ENCODE measurements around the gene ZSWIM4. TPM values are rescaled to one million over a fixed set of nuclear protein-coding genes. Genes with fewer than 3 reads are reported as not detected.

The ZSWIM4 gene
- polyA plus RNA-seq, 1 donor (not counting 4 experiments of a cell fraction or from before 2014, with no cell fraction given), result 0.71 TPM

DNA sequence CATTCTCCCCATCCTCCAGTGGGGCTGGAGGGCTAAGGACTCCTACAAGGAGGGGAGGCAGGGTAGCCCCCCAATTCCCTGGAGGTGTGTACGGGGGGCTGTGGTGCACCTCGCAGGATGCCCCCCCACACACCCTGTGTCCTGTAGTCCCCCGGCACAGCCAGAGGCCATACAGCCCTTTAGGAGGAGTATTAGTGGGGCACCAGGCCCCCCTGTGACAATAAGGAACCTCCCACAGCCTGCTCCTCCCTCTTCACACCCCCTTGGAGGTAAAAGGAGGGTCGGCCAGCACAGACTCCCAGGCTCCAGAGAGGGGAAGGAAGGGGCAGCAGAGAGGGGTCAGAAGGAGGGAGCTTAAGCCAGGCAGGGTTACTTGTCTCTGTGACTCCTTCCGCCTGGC, 81.6 kb downstream of the ZSWIM4 start, which contains the start of gene NANOS3:
NANOS3 (plus strand) TSS at position 301 of the 400 bp plus-strand sequence. CDS start 115 bp downstream, outside the sequence.
- DNase-seq (ENCODE audit: low read depth, low spot score), result no peak
- no peaks in the 10 kb centered on the region for H3K9me3 ChIP-seq (ENCODE audit: control insufficient read depth, low read depth, low read length)
- H2AFZ ChIP-seq (ENCODE audit: control insufficient read depth, low read length), result no peak within 1 kb of the TSS
- no peaks in the 10 kb centered on the region for H4K20me1 ChIP-seq (ENCODE audit: control insufficient read depth, extremely low read depth, insufficient read depth, low read length)
- H3K27ac ChIP-seq (ENCODE audit: control insufficient read depth, insufficient read depth, low read length), result no peak within 1 kb of the TSS
- H3K79me2 ChIP-seq (ENCODE audit: control insufficient read depth, insufficient read depth, low read length), result no peaks in the 10 kb centered on the region
- peaks cover 2% of the 10 kb centered on the region for H3K9me1 ChIP-seq (ENCODE audit: control insufficient read depth, extremely low read depth, insufficient read depth, low read length)
- H3K4me1 ChIP-seq (ENCODE audit: control insufficient read depth, extremely low read depth, insufficient read depth, low read length), result peaks cover 14% of the 10 kb centered on the region
- TF ChIP-seq EZH2 (IDR thresholded peaks at IDR 0.05; ENCODE audit: low read length), result no peak
- TF ChIP-seq CTCF (optimal IDR thresholded peaks at IDR 0.05 in 1 of 3, IDR thresholded peaks at IDR 0.05 in 1 of 3, conservative IDR thresholded peaks at IDR 0.05 in 1 of 3; ENCODE audit: extremely low read depth in 1 of 3, insufficient read depth in 2 of 3, low read length in 3 of 3), result no peak
- no peak within 1 kb of the TSS for H3K4me3 ChIP-seq (ENCODE audit: control insufficient read depth in 2 of 3, extremely low read depth in 1 of 3, insufficient read depth in 2 of 3, low read depth in 1 of 3, low read length in 3 of 3)
- no peak for FAIRE-seq
- H3K27me3 ChIP-seq (ENCODE audit: control insufficient read depth, extremely low read depth, insufficient read depth, low read length), result no peaks in the 10 kb centered on the region
- H3K4me2 ChIP-seq (ENCODE audit: control insufficient read depth, extremely low read depth, insufficient read depth, low read depth, low read length), result no peak within 1 kb of the TSS
- H3K36me3 ChIP-seq (ENCODE audit: control insufficient read depth in 2 of 2, extremely low read depth in 1 of 2, insufficient read depth in 2 of 2, low read length in 2 of 2), result no peaks in the 10 kb centered on the region
- H3K9ac ChIP-seq (ENCODE audit: control insufficient read depth, extremely low read depth, insufficient read depth, low read length), result no peak within 1 kb of the TSS
- dilution Hi-C loops (cut with MboI; ENCODE audit: extremely low pct_ligation_motif_present, low sequenced_read_pairs), result no loop called here

- no peak for DNase-seq (ENCODE audit: low read depth, low spot score)
- Histone ChIP-seq H3K79me2 (ENCODE audit: control insufficient read depth, insufficient read depth, low read length) (no peaks in the 10 kb centered on the region), H4K20me1 (ENCODE audit: control insufficient read depth, extremely low read depth, insufficient read depth, low read length) (no peaks in the 10 kb centered on the region), H3K36me3 (ENCODE audit: control insufficient read depth in 2 of 2, extremely low read depth in 1 of 2, insufficient read depth in 2 of 2, low read length in 2 of 2) (no peaks in the 10 kb centered on the region), H3K9ac (ENCODE audit: control insufficient read depth, extremely low read depth, insufficient read depth, low read length) (no peak overlapping the region), H3K27ac (ENCODE audit: control insufficient read depth, insufficient read depth, low read length) (no peak overlapping the region), H3K4me3 (ENCODE audit: control insufficient read depth in 2 of 3, extremely low read depth in 1 of 3, insufficient read depth in 2 of 3, low read depth in 1 of 3, low read length in 3 of 3) (no peak overlapping the region), H3K9me1 (ENCODE audit: control insufficient read depth, extremely low read depth, insufficient read depth, low read length) (peaks cover 2% of the 10 kb centered on the region), H3K4me1 (ENCODE audit: control insufficient read depth, extremely low read depth, insufficient read depth, low read length) (peaks cover 14% of the 10 kb centered on the region), H3K4me2 (ENCODE audit: control insufficient read depth, extremely low read depth, insufficient read depth, low read depth, low read length) (no peak overlapping the region), H3K9me3 (ENCODE audit: control insufficient read depth, low read depth, low read length) (no peaks in the 10 kb centered on the region), H2AFZ (ENCODE audit: control insufficient read depth, low read length) (no peak overlapping the region), H3K27me3 (ENCODE audit: control insufficient read depth, extremely low read depth, insufficient read depth, low read length) (no peaks in the 10 kb centered on the region)
- FAIRE-seq, result no peak
- dilution Hi-C loops (cut with MboI; ENCODE audit: extremely low pct_ligation_motif_present, low sequenced_read_pairs), result no loop called here
- TF ChIP-seq EZH2 (IDR thresholded peaks at IDR 0.05; ENCODE audit: low read length) (no peak), CTCF (optimal IDR thresholded peaks at IDR 0.05 in 1 of 3, IDR thresholded peaks at IDR 0.05 in 1 of 3, conservative IDR thresholded peaks at IDR 0.05 in 1 of 3; ENCODE audit: extremely low read depth in 1 of 3, insufficient read depth in 2 of 3, low read length in 3 of 3) (no peak)
These were observed 82.1 kb downstream of the ZSWIM4 start for GRCh38 chr19:13877303-13877702.

All from keratinocyte (primary cell).